GM19395 (cell line): ENCODE results near the gene NPFFR1.
"Not testable (repeated sequence)": the region's sequence is repeated elsewhere in the genome, so short reads cannot be mapped to it uniquely, and the experiment has no call there.

ENCODE experiments used
- ATAC-seq: cut with Tn5 transposase; IDR thresholded peaks from one replicate; pipeline ENCODE4 v1.9.1; 2021; ENCODE audit warnings: mild to moderate bottlenecking, moderate library complexity; ENCODE audit not compliant: unreplicated experiment

The NPFFR1 gene

GRCh38 chr10:70258216-70258615 is 25.6 kb downstream of the NPFFR1 start:
- ATAC-seq = no peak

- not testable (repeated sequence) for ATAC-seq
Observed at GRCh38 chr10:70257816-70258215, 26.0 kb downstream of the NPFFR1 start.

GRCh38 chr10:70256463-70256862 is 27.3 kb downstream of the NPFFR1 start:
- ATAC-seq = no peak

GRCh38 chr10:70255329-70256299 is 28.2 kb downstream of the NPFFR1 start:
- no peak for ATAC-seq

GRCh38 chr10:70254778-70255328 is 29.0 kb downstream of the NPFFR1 start:
- no peak for ATAC-seq

- no peak for ATAC-seq
Observed at GRCh38 chr10:70253878-70254765, 29.7 kb downstream of the NPFFR1 start.

- ATAC-seq = no peak
Observed at GRCh38 chr10:70250961-70251680, 32.7 kb downstream of the NPFFR1 start.

- no peak for ATAC-seq
Observed at GRCh38 chr10:70247360-70247759, 36.4 kb downstream of the NPFFR1 start.

- ATAC-seq = no peak
Observed at GRCh38 chr10:70241081-70241480, 42.7 kb downstream of the NPFFR1 start.

GRCh38 chr10:70239986-70240385 is 43.8 kb downstream of the NPFFR1 start:
- ATAC-seq = not testable (repeated sequence)

- not testable (repeated sequence) for ATAC-seq
Observed at GRCh38 chr10:70239077-70239976, 44.5 kb downstream of the NPFFR1 start.

GRCh38 chr10:70237958-70238536 is 45.8 kb downstream of the NPFFR1 start:
- ATAC-seq = not testable (repeated sequence)

GRCh38 chr10:70234668-70235447 is 48.9 kb downstream of the NPFFR1 start:
- no peak for ATAC-seq

- no peak for ATAC-seq
Observed at GRCh38 chr10:70233939-70234300, 49.9 kb downstream of the NPFFR1 start.

GRCh38 chr10:70233109-70233938 is 50.5 kb downstream of the NPFFR1 start, which contains the start of gene PPA1:
Gene PPA1 (minus strand): TSS chr10:70233429. CDS start chr10:70233327, 102 bp downstream.
- ATAC-seq = peak; percentile 81

- no peak for ATAC-seq
Observed at GRCh38 chr10:70232859-70233108, 51.0 kb downstream of the NPFFR1 start.

- no peak for ATAC-seq
Observed at GRCh38 chr10:70232155-70232858, 51.5 kb downstream of the NPFFR1 start.
